GM21423 (cell line): Measurements from ENCODE around the gene SLC35F3.

ENCODE experiments used
- ATAC-seq: cut with Tn5 transposase; IDR thresholded peaks from one replicate; pipeline ENCODE4 v1.9.1; 2021; ENCODE audit warnings: mild to moderate bottlenecking, moderate library complexity; ENCODE audit not compliant: unreplicated experiment

The SLC35F3 gene

DNA sequence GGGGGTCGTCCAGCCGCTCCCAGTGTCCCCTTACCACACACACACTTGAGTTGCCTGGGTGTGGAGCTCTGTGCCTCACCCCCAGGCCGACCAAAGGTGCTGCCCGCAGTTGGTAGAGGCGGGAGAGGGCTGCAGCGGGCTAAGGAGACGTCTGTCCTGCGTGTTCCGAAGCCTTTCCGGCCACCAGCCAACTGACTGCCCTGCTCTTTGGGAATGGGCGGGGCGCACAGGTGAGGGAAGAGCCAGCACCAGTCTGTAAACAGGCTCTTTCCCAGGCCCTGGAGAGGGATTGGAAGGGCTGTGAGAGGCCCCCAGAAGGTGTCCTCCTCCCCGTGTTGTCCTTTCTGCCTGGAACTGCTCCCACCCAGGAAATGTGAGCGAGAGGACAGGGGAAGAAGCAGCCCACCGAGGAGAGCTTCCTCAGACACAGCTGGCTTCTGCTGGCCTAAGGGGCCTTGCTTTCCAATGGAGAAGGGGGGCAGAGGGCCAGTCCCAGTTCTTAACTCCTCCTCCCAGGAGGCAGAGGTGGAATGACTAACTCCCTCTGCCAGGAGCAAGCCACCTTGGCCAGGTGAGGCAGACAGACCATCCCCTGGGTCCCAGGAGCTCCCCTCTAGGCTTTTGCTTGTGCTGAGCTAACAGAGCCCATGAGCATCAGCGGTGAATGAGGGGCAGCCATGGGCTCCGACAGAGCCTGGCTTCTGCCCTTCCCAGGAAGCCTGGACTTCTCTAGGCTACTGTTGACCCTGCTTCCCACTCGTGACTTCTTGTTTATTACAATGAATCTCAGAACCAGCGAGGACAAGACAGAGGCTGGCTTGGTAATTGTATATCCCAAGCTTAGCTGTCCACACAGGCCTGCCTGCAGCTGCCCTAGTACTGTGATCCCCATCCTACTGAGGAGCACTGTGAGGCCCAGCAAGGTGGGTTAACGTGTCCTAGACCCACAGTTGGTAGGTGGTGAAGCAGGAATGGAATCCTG is 310.7 kb downstream of the SLC35F3 start:
- no peak for ATAC-seq

DNA sequence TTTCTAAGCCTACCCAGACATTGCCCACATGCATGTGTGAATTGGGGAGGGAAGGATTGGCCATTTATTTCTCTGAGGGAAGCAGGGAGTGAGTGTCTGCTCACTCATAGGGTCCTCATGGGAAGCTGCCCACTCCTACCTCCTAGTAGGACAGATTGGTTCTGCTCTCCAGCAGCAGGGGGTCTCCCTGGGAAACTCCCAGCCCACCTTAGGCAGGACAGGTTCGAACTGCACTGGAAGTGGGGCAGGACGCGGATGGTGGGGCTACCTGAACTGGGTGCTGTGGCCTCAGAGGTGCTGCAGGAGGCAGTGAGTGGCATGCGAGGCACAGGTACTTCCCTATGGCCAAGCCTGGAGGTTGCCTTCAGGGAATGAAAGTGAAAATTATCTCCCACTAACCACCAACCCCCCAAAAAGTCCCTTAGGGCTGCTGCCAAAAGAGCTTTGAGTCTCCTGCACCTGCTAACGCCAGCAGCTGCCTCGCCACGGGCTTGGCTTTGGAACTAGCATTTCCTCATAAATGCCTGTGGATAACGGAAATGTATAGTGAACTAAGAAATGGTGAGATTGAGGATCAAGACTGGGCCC is 311.7 kb downstream of the SLC35F3 start:
- peak; percentile 49 for ATAC-seq

DNA sequence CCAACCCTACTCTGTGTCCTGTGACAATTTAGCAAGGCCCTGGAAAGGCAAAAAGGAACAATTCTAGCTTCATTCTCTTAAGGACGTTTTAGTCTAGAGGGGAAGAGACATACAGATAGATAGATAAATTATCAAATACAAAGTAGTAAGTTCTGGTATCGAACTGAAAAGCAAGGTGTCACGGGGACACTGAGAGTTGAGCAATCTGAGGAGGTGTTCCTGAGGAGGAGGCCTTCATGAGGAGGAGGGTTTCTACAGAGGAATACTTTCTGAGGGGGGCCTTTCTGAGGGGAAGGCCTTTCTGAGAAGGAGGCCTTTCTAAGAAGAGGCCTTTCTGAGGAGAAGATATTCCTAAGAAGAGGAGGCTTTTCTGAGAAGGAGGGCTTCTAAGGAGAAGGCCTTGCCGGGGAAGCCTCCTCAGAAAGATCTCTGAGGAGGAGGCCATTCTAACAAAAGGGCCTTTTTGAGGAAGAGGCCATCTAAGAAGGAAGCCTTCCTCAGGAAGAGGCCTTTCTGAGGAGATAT is 312.9 kb downstream of the SLC35F3 start:
- no peak for ATAC-seq

DNA sequence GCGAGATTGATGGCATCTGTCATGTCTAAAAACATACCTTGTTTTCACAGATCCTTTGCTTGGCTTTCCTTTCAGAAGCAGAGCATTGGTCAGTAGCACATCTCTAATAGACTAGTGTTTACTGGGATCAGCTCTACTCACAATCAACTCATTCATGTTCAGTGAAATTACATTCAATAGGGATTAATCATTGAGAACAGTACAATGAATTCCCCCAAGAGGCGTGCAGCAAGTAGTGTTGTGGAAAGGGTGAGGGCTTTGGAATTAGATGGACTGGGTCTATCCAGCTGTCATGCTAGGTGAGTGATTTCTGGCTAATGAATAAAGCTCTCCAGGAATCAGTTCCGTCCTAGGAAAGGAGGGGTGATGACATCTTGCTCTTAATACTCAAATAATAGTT is 313.6 kb downstream of the SLC35F3 start:
- no peak for ATAC-seq

DNA sequence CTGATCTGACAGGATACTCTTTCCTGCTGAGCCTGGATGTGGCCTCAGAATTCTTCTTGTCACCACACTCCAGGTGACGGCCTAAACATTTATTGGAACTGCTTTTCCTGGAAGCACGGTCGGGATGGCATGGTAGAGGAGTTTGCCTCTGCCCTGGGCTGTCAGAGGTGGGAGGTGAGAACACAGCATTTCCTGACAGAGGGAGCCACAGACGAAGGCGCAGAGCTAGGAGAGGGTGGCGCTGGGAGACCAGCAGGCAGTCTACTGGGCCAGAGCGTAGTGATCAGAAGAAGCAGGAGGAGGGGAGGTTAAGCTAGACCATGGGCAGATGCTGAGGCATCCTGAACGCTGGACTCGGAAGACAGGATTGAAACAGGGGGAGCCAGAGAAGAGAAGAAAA is 315.2 kb downstream of the SLC35F3 start:
- no peak for ATAC-seq

DNA sequence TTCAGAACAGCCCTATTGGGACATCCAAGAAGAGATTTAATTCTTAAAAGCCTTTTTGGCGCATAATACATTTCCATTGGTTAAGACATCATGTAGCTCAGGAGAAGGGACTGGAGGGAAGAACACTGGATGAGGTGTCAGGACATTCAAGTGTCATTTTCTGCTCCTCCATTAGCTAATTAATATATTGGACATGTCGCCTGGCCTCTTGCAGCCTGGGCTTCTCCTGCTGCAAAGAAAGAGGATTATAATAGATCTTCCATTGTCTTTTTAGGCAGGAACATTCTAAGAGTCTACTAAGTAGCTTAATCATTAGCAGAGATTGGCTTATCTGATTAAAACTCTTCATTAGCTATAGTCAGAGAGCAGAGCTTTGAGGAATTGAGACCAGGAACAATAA is 317.1 kb downstream of the SLC35F3 start:
- no peak for ATAC-seq

DNA sequence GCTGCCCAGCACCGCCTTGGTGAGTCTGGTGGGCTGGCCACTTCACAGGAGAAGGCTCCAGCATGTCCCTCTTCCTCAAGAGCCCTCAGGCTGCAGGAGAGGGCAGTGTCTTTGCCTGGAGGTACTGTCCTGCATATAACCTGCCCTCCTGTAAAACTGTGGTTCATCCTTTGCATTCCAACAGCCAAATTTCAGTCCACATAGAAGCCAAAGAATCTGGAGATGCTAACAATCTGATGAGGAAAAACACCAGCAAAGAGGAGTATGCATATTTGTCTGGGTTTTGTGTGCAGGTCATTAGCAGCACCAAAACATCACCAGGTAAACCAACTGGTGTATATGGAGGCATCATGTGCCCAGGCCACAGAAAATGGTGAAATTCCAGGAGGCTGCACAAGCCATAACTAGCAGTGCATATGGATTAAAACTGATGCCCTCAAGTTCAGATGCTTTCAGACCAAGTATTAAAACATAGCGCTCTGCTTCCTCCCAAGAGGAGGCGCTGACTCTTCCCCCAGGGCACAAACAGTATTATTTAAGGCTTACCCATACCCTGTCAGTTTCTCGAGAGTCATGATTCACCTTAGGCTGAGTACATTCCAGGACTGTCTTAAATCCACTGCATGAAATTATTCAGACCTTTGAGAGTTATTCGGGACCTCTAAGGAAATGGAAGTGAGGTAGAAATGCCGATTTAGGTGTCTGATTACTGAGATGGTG is 318.2 kb downstream of the SLC35F3 start:
- ATAC-seq: no peak

DNA sequence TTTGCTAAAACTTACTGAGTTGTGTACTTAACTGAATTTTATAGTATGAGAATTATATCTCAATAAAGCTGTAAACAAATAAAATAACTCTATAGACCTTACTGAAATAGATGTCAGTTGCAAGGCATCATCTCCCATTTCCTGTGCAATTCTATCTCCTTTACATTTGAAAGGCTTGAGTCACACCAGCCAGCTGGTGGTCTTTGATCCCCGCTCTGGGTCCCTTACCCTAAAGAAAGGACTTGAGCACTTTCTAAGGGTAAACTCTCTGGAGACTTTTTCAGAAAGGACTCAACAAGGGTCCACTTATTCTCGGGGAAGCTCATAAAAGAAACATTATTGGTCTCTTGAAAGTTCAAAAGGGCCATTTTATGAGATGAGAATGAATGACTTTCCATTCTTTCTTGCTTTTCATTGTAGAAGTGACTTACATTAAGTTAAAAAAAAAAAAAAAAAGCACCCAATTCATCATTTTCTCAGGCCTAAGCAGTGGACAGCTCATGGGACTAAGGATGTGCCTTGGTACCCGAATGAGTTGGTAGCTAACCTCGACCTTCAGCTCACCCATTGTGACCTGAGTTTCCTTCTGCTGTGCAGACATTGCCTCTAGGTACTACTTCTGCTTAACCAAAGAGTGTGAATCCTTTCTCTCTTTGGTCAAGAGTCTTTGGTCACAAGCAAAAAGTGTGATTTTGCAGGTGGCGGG is 321.8 kb downstream of the SLC35F3 start:
- no peak for ATAC-seq

DNA sequence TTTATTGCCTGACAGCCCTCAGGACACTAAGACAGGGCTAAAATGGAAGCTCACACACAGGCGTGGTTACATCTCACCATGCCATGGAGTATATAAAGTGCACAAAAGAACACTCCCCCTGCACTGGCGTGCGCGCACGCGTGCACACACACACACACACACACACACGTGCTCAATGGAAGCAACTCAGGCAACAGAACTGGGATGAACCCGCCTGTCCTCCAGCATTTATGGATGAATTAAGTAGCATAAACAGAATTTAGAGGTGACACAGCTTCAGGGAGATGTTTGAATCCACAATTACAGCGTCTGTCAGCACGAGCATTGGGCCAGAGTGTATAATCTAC is 322.3 kb downstream of the SLC35F3 start:
- ATAC-seq: no peak

DNA sequence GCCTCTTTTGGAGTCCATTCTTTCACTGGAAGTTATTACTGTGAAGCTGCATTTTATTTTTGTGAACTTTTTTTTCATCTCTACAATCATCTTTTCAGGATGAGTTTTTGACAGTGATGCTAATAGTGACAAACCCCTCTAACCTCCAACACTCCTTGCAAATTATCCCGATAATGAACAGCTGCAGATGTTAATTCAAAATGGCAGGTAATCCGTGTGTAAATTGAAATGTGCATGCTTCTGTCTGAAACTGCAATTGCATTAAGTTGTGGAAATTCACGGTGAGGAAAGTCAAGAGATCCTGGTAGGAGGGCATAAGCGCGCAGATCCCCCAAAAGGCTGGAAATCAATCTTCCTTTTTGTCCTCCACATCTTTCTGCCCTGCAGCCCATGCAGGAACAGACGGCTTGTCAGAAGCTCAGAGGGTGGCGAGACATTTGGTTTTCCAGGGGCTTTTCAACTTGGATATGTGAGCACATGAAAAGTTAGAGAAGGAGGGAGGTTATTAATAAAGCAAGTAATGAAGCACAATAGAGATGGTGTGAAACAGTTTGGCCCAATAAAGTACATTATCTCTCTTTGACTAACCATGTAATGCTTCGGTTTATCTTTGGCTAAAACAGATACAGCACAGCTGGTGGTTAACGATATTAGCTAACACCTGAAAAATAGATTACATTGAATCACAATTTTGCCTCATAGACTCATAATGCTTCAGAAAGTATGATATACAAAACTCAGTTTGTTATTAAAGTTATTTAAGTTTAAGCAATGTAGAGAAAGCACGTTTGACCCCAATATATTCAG is 325.3 kb downstream of the SLC35F3 start:
- ATAC-seq: no peak

DNA sequence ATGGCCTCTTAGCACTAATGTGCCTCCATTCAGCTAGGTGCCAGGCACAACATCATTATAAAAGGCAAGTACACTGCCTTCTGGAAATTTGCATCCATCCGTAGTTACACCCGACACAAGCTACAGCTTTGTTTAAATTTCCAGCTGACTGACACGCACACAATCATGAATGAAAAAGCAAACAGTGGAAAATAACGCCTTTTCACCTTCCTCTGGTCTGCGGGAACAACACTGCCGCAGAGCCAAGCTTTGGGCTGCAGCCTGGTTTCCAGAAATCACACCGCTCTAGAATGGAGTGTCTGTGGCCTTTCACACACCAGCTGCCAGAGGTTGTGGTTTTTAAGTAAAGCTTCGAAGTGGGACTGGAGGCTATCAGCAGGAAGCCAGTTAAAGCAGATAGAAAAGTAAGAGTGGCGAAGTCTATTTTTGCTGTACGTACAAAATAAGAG is 326.0 kb downstream of the SLC35F3 start:
- ATAC-seq: peak; percentile 74

DNA sequence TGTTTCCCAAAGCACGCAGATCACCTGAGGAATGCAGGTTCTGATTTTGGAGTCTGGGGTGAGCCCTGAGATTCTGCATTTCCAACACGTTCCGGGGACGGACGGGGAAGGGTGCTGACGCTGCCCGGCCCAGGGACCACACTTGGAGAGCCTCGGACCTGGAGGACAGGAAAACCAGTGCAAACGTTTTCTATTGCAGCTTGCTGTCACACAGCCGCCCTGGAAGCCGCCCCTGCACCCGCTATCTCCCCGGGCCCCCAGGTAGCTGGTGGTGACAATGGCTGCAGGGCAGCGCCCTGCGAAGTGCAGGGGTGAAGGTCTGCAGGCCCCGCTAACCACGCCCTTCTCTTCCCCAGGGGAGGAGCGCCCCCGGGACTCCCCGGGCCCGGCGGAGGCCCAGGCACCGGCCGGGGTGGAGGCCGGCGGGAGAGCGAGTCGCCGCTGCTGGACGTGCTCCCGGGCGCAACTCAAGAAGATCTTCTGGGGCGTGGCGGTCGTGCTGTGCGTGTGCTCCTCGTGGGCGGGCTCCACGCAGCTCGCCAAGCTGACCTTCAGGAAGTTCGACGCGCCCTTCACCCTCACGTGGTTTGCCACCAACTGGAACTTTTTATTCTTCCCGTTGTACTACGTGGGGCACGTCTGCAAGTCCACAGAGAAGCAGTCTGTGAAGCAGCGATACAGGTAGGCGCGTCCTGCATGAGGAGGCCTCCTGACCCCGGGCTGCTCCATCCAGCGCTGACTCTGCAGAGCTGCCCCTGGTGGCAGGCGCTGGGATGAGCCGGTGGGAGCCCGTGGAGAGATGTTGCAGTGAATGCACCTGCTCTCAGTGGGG is 326.8 kb downstream of the SLC35F3 start:
- ATAC-seq: no peak

DNA sequence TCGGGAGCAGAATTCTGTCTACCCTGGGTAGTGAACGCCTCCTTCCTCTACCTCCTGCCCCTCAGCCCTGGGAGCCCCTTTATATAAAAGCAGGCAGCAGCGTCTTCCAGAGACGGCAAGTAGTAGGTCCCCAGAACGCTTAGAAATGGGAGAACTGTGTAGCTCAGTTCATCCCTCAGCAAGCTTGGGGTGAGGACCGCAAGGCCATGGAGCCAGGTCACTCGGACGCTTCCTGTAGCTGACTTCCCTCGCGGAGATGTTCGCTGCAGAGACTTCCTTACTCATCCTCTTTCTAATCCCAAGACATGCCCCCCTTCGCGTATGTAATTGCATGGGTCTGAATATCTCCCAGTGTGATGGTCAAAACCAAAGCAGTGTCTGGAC is 327.4 kb downstream of the SLC35F3 start:
- no peak for ATAC-seq

DNA sequence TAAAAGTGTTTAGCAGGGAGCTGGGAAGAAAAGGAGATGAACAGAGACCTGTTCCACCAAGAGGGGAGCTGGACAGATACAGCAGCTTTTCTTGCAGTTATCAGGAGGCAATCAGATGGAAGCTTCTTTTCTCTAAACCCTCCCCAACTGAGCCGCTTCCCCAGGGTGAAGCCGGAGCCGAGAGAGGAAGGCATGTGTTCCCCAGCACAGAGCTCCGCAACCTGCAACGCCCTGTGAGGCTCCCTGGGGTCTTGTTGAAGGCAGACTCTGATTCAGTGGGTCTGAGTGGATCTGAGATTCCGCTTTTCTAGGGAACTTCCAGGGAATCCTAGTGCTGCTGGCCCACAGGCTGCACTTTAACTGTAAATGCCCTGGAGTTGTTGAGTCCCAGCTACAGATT is 329.7 kb downstream of the SLC35F3 start:
- ATAC-seq: no peak

DNA sequence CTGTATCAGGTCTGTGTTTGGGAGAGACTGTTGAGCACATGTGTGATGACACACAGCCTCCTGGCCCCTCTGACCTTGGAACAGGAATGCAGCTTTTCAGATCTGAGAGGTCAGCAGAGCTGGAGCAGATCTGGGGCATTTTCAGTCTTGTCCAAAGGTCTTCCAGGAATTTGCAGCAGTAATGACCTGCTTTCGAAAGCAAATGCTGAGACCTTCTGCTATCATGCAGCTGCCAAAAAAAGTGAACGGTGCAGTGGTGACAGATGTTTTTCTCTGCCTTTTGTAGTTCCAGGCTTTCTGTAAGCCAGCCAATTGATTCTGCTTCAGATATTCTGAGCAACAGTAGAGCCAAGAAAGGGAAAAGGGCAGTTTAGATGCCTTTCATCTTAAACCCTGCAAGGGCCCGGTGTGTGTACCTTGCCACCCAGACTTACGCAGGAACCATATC is 331.0 kb downstream of the SLC35F3 start:
- ATAC-seq: no peak

DNA sequence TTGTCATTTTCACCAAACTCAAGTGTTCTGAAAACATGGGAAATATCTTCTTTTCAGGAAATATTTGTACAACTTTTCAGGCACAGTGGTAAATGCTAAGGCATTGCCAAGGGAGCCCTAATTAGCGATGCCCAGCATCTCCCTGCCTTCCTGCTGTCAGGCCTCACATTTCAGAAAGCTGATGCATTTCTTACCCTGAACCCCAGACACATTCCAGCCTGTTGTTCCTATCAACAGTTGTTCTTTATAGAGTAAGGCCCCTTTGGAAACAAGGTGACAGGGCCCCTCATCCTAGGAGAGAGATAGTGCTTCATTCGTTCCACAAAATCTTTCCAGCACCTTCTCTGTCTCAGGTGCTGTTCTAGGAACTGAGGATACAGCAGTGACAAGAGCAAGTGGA is 332.9 kb downstream of the SLC35F3 start:
- no peak for ATAC-seq

DNA sequence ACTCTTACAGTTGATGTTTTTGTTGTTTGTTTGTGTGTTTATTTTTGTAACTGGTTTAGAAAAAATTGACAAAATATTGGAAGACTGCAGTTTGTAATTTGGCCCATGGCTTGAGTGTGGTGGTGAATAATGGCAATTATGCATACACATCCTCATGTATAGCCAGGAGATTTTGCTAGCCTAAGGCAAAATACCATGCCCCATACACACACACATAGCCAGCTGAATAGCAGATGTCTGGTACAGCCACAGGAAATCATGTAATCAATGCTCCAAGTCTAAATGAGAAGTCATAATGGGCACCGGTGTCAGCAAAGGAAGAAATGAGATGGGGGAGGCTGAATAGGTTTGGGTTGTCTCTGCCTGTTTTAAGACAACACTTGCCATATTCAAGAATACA is 333.6 kb downstream of the SLC35F3 start:
- ATAC-seq: no peak

DNA sequence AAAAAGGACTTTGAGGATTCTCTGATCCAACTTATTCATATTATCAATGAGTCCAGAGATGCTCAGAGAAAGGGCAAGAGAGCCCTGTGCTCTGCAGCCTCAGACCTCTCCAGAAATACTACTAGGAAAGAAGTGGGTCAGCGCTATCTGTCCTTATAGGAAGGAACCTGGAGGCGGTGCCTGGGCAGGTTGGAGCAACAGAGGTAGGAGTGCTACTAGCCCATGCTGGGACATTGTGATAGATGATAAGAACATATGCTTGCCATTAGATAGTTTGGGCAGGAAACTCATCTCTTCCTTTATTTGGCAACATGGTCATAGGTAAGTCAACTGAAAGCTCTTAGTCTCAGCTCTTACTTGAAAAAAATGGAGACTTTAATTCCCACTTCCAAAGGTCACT is 335.0 kb downstream of the SLC35F3 start:
- ATAC-seq: no peak

DNA sequence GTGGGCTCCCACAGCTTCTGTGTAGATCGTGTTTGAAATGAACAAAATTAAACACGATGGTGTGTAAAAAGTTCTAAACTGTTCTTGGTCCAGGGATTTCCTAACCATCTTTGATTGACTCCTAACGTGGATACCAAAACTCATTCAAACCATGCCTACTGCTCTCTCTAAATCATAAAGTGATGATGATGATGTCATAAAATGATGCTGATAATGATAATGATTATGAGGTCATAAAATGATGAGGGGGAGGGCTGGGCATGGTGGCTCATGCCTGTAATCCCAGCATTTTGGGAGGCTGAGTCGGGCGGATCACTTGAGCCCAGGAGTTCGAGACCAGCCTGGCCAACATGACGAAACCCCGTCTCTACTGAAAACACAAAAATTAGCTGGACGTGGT is 335.5 kb downstream of the SLC35F3 start:
- no peak for ATAC-seq
